HepG2 (cell line): ENCODE results near the gene RAD17. TPM values are rescaled to one million over a fixed set of nuclear protein-coding genes. Genes with fewer than 3 reads are reported as not detected.

Experiments
- ARNT ChIP-seq: fragments of 450-650 bp; IDR thresholded peaks from 2 replicates; pipeline ENCODE4 v1.6.1; 2017
- ATF7-NPFF ChIP-seq: sonication (generic); formaldehyde crosslinking; IDR thresholded peaks from 2 replicates; pipeline ENCODE4 v1.8.1; 2023; ENCODE audit warnings: mild to moderate bottlenecking, low read depth, missing genetic modification reagents, moderate library complexity
- BATF2 ChIP-seq: sonication (generic); formaldehyde crosslinking; IDR thresholded peaks from 2 replicates; pipeline ENCODE4 v1.8.0; 2022; ENCODE audit warnings: mild to moderate bottlenecking, missing genetic modification reagents, moderate library complexity
- CCDC6 ChIP-seq: sonication (generic); formaldehyde crosslinking; IDR thresholded peaks from 2 replicates; pipeline ENCODE4 v1.8.1; 2022; ENCODE audit warnings: mild to moderate bottlenecking, missing genetic modification reagents, moderate library complexity
- ISX ChIP-seq: sonication (generic); formaldehyde crosslinking; conservative IDR thresholded peaks from 2 replicates; pipeline ENCODE4 v1.5.0; 2020; ENCODE audit warnings: missing genetic modification reagents
- KDM6A ChIP-seq: IDR thresholded peaks from 2 replicates; pipeline ENCODE4 v1.6.1; 2016; ENCODE audit warnings: low read depth
- KLF9 ChIP-seq: IDR thresholded peaks from 2 replicates; pipeline ENCODE4 v1.6.1; 2016; ENCODE audit warnings: low read depth
- MED1 ChIP-seq: sonication (generic); formaldehyde crosslinking; IDR thresholded peaks from 2 replicates; pipeline ENCODE4 v1.4.0; 2020; ENCODE audit warnings: missing genetic modification reagents
- MYPOP ChIP-seq: sonication (generic); formaldehyde crosslinking; IDR thresholded peaks from 2 replicates; pipeline ENCODE4 v1.8.1; 2023; ENCODE audit warnings: mild to moderate bottlenecking, moderate library complexity, missing genetic modification reagents
- NCOA2 ChIP-seq: sonication (generic); formaldehyde crosslinking; IDR thresholded peaks from 2 replicates; pipeline ENCODE4 v1.8.0; 2022; ENCODE audit warnings: inconsistent platforms
- PAWR ChIP-seq: sonication (generic); formaldehyde crosslinking; IDR thresholded peaks from 2 replicates; pipeline ENCODE4 v1.4.0; 2020; ENCODE audit warnings: missing genetic modification reagents, mild to moderate bottlenecking, borderline replicate concordance
- PAX8 ChIP-seq: sonication (generic); formaldehyde crosslinking; IDR thresholded peaks from 2 replicates; pipeline ENCODE4 v1.8.0; 2022; ENCODE audit warnings: mild to moderate bottlenecking, missing genetic modification reagents, borderline replicate concordance
- PHF5A ChIP-seq: IDR thresholded peaks from one replicate; pipeline ENCODE4 v1.6.1; 2018; ENCODE audit warnings: low read depth, missing genetic modification reagents; ENCODE audit not compliant: unreplicated experiment
- PRMT3 ChIP-seq: sonication (generic); formaldehyde crosslinking; IDR thresholded peaks from 2 replicates; pipeline ENCODE4 v1.8.1; 2022; ENCODE audit warnings: low read depth, mild to moderate bottlenecking, moderate library complexity, missing genetic modification reagents, borderline replicate concordance
- RAD51 ChIP-seq: fragments of 450-650 bp; IDR thresholded peaks from 2 replicates; pipeline ENCODE4 v1.6.1; 2016; ENCODE audit warnings: borderline replicate concordance
- SPEN ChIP-seq: sonication (generic); formaldehyde crosslinking; IDR thresholded peaks from 2 replicates; pipeline ENCODE4 v1.5.1; 2020; ENCODE audit warnings: low read depth, mild to moderate bottlenecking, missing genetic modification reagents
- TBX2 ChIP-seq: sonication (generic); formaldehyde crosslinking; IDR thresholded peaks from 2 replicates; pipeline ENCODE4 v1.5.0; 2020; ENCODE audit warnings: missing genetic modification reagents, mild to moderate bottlenecking, borderline replicate concordance
- TEF ChIP-seq: sonication (generic); formaldehyde crosslinking; IDR thresholded peaks from 2 replicates; pipeline ENCODE4 v1.5.0; 2020; ENCODE audit warnings: missing genetic modification reagents
- ZBTB38 ChIP-seq: sonication (generic); formaldehyde crosslinking; IDR thresholded peaks from 2 replicates; pipeline ENCODE4 v1.5.1; 2020; ENCODE audit warnings: mild to moderate bottlenecking, missing genetic modification reagents
- ZNF10 ChIP-seq: sonication (generic); formaldehyde crosslinking; IDR thresholded peaks from 2 replicates; pipeline ENCODE4 v1.4.0; 2020; ENCODE audit warnings: mild to moderate bottlenecking, low read depth, missing genetic modification reagents, borderline replicate concordance
- ZNF296 ChIP-seq: sonication (generic); formaldehyde crosslinking; conservative IDR thresholded peaks from 2 replicates; pipeline ENCODE4 v1.5.0; 2020; ENCODE audit warnings: mild to moderate bottlenecking, missing genetic modification reagents
- ZNF337 ChIP-seq: sonication (generic); formaldehyde crosslinking; IDR thresholded peaks from 2 replicates; pipeline ENCODE4 v1.5.1; 2020; ENCODE audit warnings: missing genetic modification reagents, low read depth, mild to moderate bottlenecking, borderline replicate concordance
- polyA plus RNA-seq, 8 experiments: library from polyadenylated mRNA; depleted of rRNA in 3 of 8; stranded (reverse) in 7 of 8; unstranded in 1 of 8; fragments of >200 nt; fragmentation: Illumina TruSeq in 4 of 8; extraction: Trizol in 4 of 8; gene quantifications; 2 replicates each; pipeline versions ENCODE4 v1.2.1 to v1.2.3, GENCODE V29; 2011 to 2016; ENCODE audit warnings: low read depth in 4 of 8, missing spikeins in 1 of 8, mixed read lengths in 1 of 8; ENCODE audit not compliant: insufficient read depth in 1 of 8
- total RNA-seq, 5 experiments: library from RNA; depleted of rRNA; stranded (reverse); fragments of >200 nt; fragmentation: Illumina TruSeq; extraction: Trizol; gene quantifications; 2 replicates each; pipeline ENCODE4 v1.2.3, GENCODE V29; 2016; ENCODE audit warnings: low read depth in 1 of 5
- TF ChIP-seq, protein P1 (sequence below): sonication (generic); formaldehyde crosslinking; IDR thresholded peaks from 2 replicates; pipeline ENCODE4 v1.4.0; 2020; ENCODE audit warnings: mild to moderate bottlenecking, missing genetic modification reagents
- TF ChIP-seq, protein P2 (sequence below): fragments of 450-650 bp; IDR thresholded peaks from 2 replicates; pipeline ENCODE4 v1.6.1; 2017; ENCODE audit warnings: mild to moderate bottlenecking

RAD17 gene
- total and polyA plus RNA-seq, 2 of the 13 experiments (the other 11 are each of a cell fraction or from before 2014, with no cell fraction given) = 24.0 to 25.9 TPM

GRCh38 chr5:69369340-69370121 is at the start of gene RAD17, which contains the start of the genes AK6 and TAF9 (continued):
- TF ChIP-seq NCOA2 (CRISPR knock-in tag) = no peak
- TF ChIP-seq, protein P1, sequence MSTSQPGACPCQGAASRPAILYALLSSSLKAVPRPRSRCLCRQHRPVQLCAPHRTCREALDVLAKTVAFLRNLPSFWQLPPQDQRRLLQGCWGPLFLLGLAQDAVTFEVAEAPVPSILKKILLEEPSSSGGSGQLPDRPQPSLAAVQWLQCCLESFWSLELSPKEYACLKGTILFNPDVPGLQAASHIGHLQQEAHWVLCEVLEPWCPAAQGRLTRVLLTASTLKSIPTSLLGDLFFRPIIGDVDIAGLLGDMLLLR (CRISPR knock-in tag) = peak; percentile 92
- peak; percentile 62; the same call in 1 of the 2 replicates for TF ChIP-seq BATF2 (CRISPR knock-in tag)
- TF ChIP-seq TBX2 = peak; percentile 86
- no peak for TF ChIP-seq ZNF10 (CRISPR knock-in tag)
- peak; percentile 79 for TF ChIP-seq ATF7-NPFF (CRISPR knock-in tag)
- peak; percentile 6; the same call in 1 of the 2 replicates for TF ChIP-seq RAD51
- peak; percentile 24; the same call in 1 of the 2 replicates for TF ChIP-seq ISX (CRISPR knock-in tag)
- peak; percentile 93 for TF ChIP-seq SPEN (CRISPR knock-in tag)
- TF ChIP-seq KDM6A = no peak
- peak; percentile 62 for TF ChIP-seq PHF5A
- peak; percentile 92 for TF ChIP-seq MYPOP (CRISPR knock-in tag)
- TF ChIP-seq ZNF337 = no peak
- no peak; the same call in 1 of the 2 replicates for TF ChIP-seq CCDC6 (CRISPR knock-in tag)
- TF ChIP-seq PRMT3 (CRISPR knock-in tag) = no peak; the same call in 1 of the 2 replicates
- TF ChIP-seq KLF9 (CRISPR knock-in tag) = peak; percentile 76; the same call in 1 of the 2 replicates
- TF ChIP-seq TEF = no peak
- TF ChIP-seq ZNF296 = peak; percentile 36
- TF ChIP-seq ARNT = no peak
- TF ChIP-seq, protein P2, sequence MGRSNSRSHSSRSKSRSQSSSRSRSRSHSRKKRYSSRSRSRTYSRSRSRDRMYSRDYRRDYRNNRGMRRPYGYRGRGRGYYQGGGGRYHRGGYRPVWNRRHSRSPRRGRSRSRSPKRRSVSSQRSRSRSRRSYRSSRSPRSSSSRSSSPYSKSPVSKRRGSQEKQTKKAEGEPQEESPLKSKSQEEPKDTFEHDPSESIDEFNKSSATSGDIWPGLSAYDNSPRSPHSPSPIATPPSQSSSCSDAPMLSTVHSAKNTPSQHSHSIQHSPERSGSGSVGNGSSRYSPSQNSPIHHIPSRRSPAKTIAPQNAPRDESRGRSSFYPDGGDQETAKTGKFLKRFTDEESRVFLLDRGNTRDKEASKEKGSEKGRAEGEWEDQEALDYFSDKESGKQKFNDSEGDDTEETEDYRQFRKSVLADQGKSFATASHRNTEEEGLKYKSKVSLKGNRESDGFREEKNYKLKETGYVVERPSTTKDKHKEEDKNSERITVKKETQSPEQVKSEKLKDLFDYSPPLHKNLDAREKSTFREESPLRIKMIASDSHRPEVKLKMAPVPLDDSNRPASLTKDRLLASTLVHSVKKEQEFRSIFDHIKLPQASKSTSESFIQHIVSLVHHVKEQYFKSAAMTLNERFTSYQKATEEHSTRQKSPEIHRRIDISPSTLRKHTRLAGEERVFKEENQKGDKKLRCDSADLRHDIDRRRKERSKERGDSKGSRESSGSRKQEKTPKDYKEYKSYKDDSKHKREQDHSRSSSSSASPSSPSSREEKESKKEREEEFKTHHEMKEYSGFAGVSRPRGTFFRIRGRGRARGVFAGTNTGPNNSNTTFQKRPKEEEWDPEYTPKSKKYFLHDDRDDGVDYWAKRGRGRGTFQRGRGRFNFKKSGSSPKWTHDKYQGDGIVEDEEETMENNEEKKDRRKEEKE = no peak
- peak; percentile 57; the same call in 1 of the 2 replicates for TF ChIP-seq PAX8 (CRISPR knock-in tag)
- peak; percentile 52; the same call in 1 of the 2 replicates for TF ChIP-seq ZBTB38 (CRISPR knock-in tag)
- no peak; the same call in 1 of the 2 replicates for TF ChIP-seq PAWR (CRISPR knock-in tag)
- peak; percentile 69 for TF ChIP-seq MED1
